HG02885 (cell line): ENCODE measurements around the gene HYAL3.

Experiments used
- ATAC-seq: cut with Tn5 transposase; IDR thresholded peaks from one replicate; pipeline ENCODE4 v1.9.1; 2021; ENCODE audit warnings: mild to moderate bottlenecking; ENCODE audit not compliant: unreplicated experiment, poor library complexity

The HYAL3 gene, protein sequence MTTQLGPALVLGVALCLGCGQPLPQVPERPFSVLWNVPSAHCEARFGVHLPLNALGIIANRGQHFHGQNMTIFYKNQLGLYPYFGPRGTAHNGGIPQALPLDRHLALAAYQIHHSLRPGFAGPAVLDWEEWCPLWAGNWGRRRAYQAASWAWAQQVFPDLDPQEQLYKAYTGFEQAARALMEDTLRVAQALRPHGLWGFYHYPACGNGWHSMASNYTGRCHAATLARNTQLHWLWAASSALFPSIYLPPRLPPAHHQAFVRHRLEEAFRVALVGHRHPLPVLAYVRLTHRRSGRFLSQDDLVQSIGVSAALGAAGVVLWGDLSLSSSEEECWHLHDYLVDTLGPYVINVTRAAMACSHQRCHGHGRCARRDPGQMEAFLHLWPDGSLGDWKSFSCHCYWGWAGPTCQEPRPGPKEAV

DNA sequence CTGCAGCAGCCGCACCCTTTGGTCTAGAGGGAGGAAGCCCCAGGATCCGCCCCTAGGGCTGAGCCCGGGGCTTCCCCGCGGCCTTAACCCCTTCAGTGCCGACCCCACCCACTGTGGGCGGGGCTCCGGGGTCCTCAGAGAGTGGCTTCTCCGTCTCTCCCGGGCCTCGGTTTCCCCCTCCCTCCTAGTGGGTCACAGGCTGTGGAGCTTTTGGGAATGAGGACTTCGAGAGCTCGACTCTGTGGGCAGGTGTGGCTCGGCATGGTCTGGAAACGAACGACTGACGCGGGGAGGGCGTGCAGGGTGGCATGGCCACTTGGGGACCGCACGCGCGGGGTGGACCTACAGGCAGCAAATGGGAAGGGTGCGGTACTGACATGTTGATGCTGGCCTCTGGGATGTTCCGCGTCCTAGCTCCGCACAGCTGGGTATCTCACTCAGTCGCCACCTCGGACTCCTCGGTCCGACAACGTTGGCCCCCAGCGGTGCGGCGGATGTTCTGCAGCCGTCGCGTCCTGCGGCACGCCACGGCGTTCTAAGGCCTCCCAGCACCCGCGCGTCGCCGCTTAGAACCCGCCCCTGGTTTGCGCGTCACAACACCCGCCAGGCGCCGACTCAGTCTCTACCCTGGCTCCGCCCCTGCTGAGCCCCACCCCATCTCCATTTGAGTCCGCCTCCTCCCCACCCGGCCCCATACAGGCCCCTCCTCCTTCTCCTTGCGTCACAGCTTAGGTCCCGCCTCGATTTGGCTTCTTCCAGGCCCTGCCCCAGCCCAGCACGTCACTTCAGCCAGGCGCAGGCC is at the start of gene HYAL3, which contains the start of gene NAA80:
TSS of gene HYAL3 (minus strand) at position 570 of the 802 bp plus-strand sequence. CDS start 3,803 bp downstream, outside the sequence.
TSS of gene NAA80 (minus strand) at position 570 of the 802 bp plus-strand sequence. CDS start 1,942 bp downstream, outside the sequence.
- peak; percentile 90 for ATAC-seq

- ATAC-seq = no peak
These were observed 48.1 kb upstream of the HYAL3 start for GRCh38 chr3:50347187-50347813.

GRCh38 chr3:50345586-50346234 is 46.5 kb upstream of the HYAL3 start, which contains the start of gene ZMYND10:
Gene ZMYND10, minus strand, starts transcription at chr3:50345732. Its CDS starts 153 bp downstream, at chr3:50345579.
- ATAC-seq = no peak

DNA sequence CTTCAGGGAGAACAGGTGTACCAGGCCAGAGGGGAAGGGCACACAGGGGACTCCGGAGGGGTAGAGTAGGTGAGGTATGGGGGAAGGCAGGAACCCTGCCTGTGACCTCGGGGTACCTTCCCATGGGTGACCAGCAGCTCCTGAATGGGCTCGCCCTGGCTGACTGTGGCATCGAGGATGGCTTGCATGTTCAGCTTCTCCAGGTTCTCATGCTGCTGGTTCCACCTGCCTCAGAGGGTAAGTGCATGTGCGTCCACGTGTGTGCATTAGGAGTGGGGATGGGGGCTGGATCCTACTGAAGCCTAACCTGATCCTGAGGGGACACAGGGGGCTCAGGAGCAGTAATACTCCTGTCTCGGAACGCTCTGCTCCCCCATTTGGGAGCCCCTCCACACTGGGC is 45.8 kb upstream of the HYAL3 start:
- ATAC-seq = no peak

DNA sequence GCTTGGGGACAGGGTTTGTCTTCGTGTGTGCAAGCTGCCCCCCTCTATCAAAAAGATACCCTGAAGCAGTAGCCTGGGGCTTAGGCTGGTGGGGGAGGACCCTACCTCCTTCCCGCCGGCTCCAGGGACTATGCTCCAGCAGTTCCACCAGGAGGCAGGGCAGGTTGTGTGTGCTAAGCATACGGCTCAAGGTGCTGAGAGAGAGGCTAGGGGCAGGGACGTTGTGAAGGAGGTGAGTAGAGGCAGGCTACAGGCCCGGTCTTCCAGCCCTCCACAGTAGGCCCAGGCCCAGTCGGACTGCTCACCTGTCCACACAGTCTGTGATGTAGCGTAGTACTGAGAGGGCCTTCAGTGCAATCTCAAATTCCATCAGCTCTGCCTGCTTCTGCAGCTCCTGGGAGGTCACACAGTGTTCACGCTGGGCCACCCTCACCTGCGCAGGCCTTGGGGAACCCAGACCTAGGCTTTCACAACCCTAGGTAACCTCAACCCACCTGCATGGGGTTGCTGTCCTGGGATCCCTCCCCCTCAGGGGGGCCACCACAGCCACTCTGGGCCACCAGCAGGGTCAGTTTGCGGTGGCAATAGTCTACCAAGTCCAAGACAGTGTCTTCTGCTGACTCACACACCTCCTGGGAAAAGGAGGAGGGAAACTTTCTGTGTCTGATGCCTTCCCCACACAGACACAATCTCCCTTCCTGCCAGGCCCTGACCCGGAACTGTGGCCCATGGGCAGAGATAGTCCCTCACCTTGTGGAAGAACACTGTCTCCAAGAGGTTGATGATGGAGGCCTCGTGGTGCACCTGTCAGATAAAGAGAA is 43.8 kb upstream of the HYAL3 start:
- ATAC-seq = no peak

DNA sequence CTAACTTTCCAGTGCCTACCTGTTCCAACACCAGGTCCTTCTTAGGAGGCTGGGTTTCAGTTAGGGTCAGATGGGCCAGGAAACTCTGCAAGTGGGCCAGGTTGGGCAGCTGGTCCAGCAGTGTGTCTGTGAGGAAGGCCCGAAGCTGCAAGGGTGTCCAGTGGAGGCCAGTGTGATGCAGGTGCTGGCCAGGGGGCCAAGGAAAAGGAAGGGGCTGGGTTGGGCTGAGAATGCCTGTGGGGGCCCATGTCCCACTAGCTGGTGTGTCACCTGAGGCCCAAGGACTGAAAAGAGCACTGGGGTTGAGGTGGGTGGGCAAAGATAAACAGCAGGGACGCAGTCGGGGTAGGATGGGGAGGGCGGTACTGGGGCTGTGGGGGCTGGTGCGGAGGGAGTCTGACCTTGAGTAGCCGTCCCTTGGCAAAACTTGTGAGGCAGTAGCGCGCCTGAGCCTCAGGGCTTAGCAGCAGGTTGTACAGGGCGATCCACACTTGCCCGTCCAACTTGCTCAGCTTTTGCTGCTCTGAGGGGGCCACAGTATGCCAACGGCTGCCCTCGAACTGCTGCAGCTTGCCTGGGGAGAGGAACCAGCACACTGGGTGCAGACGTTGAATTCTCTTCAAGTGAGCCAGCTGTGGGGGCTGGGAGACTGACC is 42.9 kb upstream of the HYAL3 start:
- no peak for ATAC-seq

DNA sequence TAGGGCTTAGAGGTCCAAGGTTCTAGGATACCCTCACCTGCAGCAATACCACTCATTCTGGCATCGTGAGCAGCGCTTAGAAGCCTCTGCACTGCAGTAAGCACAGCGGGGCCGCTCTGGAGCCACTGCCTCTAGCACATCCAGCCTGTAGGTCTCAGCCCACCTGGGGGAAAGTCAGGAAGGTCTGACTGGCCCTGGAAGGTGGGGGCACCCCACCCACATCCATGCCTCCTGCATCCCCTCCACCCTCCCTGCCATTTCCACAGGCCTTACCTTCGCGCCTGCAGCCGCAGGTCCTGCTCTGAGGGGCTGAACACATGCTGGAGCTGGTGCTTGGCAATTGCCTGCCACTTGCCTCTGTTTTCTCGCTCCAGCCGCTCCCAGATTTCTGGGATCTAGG is 42.3 kb upstream of the HYAL3 start:
- ATAC-seq = no peak

DNA sequence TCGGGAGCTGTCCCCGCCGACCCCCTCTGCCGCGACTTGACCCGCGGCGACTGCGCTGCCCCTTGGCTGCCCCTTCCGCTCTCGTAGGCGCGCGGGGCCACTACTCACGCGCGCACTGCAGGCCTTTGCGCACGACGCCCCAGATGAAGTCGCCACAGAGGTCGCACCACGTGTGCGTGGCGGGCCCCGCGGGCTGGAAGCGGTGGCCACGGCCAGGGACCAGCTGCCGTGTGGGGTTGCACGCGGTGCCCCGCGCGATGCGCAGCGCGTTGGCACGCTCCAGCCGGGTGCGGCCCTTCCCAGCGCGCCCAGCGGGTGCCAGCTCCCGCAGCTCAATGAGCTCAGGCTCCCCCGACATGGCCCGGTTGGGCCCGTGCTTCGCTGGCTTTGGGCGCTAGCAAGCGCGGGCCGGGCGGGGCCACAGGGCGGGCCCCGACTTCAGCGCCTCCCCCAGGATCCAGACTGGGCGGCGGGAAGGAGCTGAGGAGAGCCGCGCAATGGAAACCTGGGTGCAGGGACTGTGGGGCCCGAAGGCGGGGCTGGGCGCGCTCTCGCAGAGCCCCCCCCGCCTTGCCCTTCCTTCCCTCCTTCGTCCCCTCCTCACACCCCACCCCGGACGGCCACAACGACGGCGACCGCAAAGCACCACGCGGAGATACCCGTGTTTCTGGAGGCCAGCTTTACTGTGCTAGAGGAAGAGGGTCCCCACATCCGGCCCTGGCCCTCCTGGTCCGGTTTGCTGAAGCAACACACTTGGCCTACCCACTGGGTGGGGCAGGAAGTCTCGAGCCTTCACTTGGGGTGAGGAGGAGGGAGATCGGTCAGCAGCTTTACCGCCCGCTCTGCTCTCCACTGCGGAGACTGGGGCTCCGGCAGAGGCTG is 41.5 kb upstream of the HYAL3 start, which contains the start of gene RASSF1:
TSS of gene RASSF1 (minus strand) at position 389 of the 882 bp plus-strand sequence. CDS start at position 358, 31 bp downstream.
- no peak for ATAC-seq

DNA sequence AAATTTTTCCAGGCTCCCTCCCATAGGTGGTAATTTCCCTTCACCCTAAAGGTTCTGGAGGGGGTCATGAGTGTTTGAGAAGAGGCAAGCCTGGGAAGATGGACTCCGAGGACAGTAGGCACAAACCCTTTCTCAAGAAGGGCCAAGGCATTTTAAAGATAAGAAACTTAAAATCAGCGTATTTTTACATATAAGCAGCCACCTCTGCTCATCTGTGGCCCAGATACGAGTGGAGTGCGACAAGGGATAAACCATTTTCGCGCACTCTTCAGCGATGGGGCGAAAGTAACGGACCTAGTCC is 40.9 kb upstream of the HYAL3 start:
- ATAC-seq = no peak

DNA sequence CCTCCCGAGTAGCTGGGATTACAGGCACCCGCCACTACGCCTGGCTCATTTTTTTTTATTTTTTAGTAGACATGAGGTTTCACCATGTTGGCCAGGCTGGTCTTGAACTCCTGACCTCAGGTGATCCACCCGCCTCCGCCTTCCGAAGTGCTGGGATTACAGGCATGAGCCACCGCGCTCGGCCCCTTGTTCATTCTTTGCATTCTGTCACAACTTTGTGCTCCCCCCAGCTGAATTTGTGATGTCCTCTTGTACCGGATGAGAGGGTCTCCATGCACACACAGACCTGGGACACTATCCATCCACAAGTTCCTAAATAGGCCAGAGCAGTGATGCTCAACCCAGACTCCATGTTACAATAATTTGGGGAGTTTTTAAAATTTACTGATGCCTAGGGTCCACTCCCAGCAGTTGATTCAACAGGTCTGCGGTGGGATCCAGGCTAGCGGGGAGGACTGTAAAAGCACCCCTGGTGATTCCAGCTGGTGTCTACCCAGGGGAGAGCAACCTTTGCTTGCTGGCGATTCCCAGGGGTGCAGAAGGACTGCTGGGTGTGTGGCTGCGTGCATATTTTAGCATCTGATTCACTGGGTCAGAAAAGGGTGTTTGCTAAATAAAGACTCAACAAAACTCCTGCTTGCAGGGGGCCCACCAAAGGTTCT is 40.4 kb upstream of the HYAL3 start:
- no peak for ATAC-seq

DNA sequence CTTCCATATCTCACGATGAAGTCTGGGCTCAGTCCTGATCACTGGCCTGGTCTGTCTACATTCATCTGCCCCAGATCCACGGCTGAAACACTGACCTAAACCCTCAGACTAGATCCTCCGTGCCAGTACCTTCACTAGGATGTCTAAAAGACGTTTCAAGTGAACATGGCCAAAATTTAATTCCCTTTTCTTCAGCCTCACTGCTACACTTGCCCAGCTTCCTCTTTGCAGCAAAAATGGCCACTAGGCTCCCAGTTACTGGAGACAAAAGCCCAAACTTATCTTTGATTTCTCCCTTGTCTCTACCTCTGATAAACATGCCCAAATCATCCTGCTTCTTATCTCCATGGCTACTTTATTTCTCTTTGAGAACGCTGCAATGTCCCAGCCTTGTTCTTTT is 39.8 kb upstream of the HYAL3 start:
- no peak for ATAC-seq

DNA sequence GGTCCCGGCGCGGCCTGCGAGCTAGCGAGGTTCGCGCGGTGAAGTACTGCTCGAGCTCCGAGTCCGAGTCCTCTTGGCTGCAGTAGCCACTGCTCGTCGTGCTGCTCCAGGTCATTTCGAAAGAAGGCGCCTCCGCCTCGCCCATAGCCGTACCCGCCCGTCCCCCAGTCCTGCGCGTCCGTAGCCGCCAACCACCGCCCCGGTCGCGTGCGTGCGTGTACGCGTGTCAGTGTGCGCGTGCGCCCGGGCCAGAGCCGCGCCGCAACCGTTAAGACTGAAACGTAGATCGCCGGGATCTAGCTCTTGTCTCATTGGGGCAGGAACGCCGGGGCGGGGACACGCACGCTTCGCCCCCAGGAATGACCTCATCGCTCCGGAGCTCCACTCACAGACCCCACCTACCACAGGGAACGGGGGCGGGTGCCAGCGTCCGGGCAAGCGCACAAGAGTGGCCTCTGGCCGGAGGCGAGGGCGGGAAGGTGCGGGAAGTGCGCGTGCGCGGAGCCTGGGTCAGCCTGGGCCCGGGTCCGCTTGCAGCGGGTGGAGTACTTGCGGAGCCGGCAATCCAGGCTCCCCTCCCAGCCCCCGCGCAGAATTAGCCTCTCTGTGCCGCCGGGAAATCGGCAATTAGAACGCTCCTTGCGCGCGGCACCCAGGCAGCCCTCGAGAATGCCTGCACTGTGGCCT is 38.1 kb upstream of the HYAL3 start:
- ATAC-seq = peak; percentile 81

GRCh38 chr3:50336452-50337174 is 37.4 kb upstream of the HYAL3 start:
- peak; percentile 35 for ATAC-seq

DNA sequence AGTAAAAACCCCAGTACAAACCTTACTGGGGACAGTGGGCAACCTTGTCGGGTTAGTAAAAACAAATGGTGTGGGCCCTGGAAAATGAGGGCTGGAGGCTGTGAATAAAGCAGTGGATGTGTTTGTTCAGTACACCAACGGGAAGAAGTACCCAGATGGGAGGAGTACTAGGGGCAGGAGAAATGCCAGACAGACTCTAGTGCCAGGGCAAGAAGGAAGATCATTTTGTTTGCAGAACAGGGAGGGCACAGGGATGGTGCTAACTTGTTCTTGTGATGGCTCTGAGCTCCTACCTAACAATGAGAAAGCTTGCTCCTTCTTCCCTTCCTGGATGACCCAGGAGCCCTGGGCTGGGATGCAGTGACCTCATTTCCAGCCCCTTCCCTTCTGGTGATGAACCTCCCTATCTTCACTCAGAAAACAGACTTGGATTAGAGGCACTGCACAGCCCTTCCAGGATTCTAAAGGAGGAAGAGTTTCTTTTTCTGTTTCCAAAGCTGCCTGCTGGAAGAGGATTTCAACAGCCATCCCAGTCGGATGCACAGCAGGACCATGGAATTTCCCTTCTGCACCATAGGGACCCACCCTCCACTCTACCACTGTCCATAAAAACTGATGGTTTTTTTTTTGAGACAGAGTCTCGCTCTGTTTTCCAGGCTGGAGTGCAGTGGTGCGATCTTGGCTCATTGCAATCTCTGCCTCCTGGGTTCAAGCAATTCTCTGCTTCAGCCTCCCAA is 35.3 kb upstream of the HYAL3 start:
- ATAC-seq = no peak

GRCh38 chr3:50333744-50334328 is 34.6 kb upstream of the HYAL3 start:
- ATAC-seq = no peak
